Measurements from ENCODE around the gene MAPKAPK5.

DNA sequence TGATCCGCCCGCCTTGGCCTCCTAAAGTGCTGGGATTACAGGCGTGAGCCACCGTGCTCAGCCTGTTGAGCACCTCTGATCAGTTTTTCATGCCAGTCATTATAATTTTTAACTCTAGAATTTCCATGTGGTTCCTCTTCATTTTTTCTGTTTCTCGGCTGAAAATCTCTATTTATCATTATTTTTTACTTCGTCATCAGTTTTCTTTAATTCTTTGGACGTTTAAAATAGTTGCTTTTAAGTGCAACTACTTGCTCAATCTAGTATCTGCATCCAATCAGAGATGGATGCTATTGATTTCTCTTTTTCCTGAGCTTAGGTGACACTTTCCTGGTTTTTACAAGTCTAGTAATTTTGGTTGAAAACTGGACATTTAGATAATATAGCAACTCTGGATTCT, 16.8 kb downstream of the MAPKAPK5 start:
- TF ChIP-seq, protein P1, sequence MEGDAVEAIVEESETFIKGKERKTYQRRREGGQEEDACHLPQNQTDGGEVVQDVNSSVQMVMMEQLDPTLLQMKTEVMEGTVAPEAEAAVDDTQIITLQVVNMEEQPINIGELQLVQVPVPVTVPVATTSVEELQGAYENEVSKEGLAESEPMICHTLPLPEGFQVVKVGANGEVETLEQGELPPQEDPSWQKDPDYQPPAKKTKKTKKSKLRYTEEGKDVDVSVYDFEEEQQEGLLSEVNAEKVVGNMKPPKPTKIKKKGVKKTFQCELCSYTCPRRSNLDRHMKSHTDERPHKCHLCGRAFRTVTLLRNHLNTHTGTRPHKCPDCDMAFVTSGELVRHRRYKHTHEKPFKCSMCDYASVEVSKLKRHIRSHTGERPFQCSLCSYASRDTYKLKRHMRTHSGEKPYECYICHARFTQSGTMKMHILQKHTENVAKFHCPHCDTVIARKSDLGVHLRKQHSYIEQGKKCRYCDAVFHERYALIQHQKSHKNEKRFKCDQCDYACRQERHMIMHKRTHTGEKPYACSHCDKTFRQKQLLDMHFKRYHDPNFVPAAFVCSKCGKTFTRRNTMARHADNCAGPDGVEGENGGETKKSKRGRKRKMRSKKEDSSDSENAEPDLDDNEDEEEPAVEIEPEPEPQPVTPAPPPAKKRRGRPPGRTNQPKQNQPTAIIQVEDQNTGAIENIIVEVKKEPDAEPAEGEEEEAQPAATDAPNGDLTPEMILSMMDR (IDR thresholded peaks at IDR 0.05 in 8 of 11, conservative IDR thresholded peaks at IDR 0.05 in 3 of 11), result no peak
- TF ChIP-seq POLR2A (IDR thresholded peaks at IDR 0.05), result no peak

All from spleen (tissue), 7 donors.